Activated CD4-positive, alpha-beta T cell treated with anti-CD3 and anti-CD28 coated beads for 36 hours (primary cell): ENCODE data around the gene SPESP1. TPM values are rescaled to one million over a fixed set of nuclear protein-coding genes. Genes with fewer than 3 reads are reported as not detected.

Experiments used
- ATAC-seq: fragments of 200-7000 bp; cut with Tn5 transposase; one replicate; pipeline ENCODE4 v1.10.0; 2021; ENCODE audit warnings: mild to moderate bottlenecking, moderate library complexity
- CTCF ChIA-PET: fragments of 350-600 bp; sonication (Branson Sonifier 250); formaldehyde crosslinking; loops from one replicate; lab custom pipeline; 2021; ENCODE audit warnings: antibody characterized with exemption; lab: Charles Lee
- POLR2A ChIA-PET: fragments of 350-600 bp; sonication (Branson Sonifier 250); formaldehyde crosslinking; loops from one replicate; lab custom pipeline; 2021; ENCODE audit warnings: antibody characterized with exemption, inconsistent platforms; lab: Charles Lee
- DNase-seq: peaks from one replicate; pipeline ENCODE4 v3.0.0-alpha.2; 2020
- H3K27ac Mint-ChIP-seq: one replicate; pipeline ENCODE4 v1.8.0; 2021; ENCODE audit warnings: mixed read lengths
- H3K27me3 Mint-ChIP-seq: one replicate; pipeline ENCODE4 v1.8.0; 2021; ENCODE audit warnings: mixed read lengths
- H3K36me3 Mint-ChIP-seq: one replicate; pipeline ENCODE4 v1.8.0; 2021; ENCODE audit warnings: low read depth, mixed read lengths
- H3K4me1 Mint-ChIP-seq: one replicate; pipeline ENCODE4 v1.8.0; 2021; ENCODE audit warnings: mixed read lengths
- H3K4me3 Mint-ChIP-seq: one replicate; pipeline ENCODE4 v1.8.0; 2021; ENCODE audit warnings: mild to moderate bottlenecking, moderate library complexity, mixed read lengths
- H3K9me3 Mint-ChIP-seq: one replicate; pipeline ENCODE4 v1.8.0; 2021; ENCODE audit warnings: low read depth, mixed read lengths
- intact Hi-C, 2 experiments: fragments of 100-400 bp; cut with DNase I in 1 of 2; cut with micrococcal nuclease in 1 of 2; formaldehyde crosslinking; loops; one replicate each; pipeline versions ENCODE4 v1.14.2 to v1.15.1; 2022 to 2024; cut with DNase I, micrococcal nuclease
- total RNA-seq, 2 experiments: library from RNA; stranded (reverse); gene quantifications; one replicate each; pipeline ENCODE4 v1.2.3, GENCODE V29; 2021

The SPESP1 gene
- total RNA-seq, 2 experiments from 2014 or later, result 1.0 to 1.3 TPM

- Mint-ChIP-seq H3K4me3 (no peak overlapping the region), H3K27ac (no peak overlapping the region), H3K9me3 (peaks cover 2% of the 10 kb centered on the region), H3K36me3 (no peaks in the 10 kb centered on the region), H3K4me1 (no peaks in the 10 kb centered on the region), H3K27me3 (peaks cover 12% of the 10 kb centered on the region)
- ChIA-PET CTCF (interaction anchor here (0.6 kb wide), 1 partner anchor 354 kb away, joined by 4 read pairs; no protein-coding TSS in a partner anchor), POLR2A (no interaction called here)
- no peak for DNase-seq
- intact Hi-C loops, result no loop called here
- ATAC-seq, result no peak
Measured at GRCh38 chr15:68910341-68910740, 20.0 kb upstream of the SPESP1 start.

- Mint-ChIP-seq H3K4me1 (no peaks in the 10 kb centered on the region), H3K27ac (no peak overlapping the region), H3K4me3 (no peak overlapping the region), H3K9me3 (peaks cover 4% of the 10 kb centered on the region), H3K27me3 (peaks cover 12% of the 10 kb centered on the region), H3K36me3 (no peaks in the 10 kb centered on the region)
- intact Hi-C loops, result no loop called here
- ChIA-PET POLR2A (no interaction called here), CTCF (interaction anchor here (0.6 kb wide), 1 partner anchor 355 kb away, joined by 4 read pairs; no protein-coding TSS in a partner anchor)
- no peak for DNase-seq
- no peak for ATAC-seq
Measured at GRCh38 chr15:68910816-68911215, 19.5 kb upstream of the SPESP1 start.

DNA sequence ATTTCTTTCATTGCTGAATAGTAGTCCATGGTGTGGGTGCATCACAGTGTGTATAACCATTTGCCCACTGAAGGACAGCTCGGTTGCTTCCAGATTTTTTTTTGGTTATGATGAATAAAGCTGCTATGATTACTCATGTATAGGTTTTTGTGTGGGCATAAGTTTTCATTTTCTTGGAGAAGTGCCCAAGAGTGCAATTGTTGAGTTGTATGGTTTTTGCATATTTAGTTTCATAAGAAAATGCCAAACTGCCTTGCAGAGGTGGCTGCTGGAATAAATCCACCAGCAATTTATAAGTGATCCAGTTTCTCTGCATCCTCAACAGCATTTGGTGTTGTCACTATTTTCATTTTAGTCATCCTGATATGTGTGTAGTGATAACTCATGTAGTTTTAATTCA lies 8.4 kb upstream of the SPESP1 start:
- intact Hi-C loops, result no loop called here
- Mint-ChIP-seq H3K27ac (no peak overlapping the region), H3K4me3 (no peak overlapping the region), H3K9me3 (no peaks in the 10 kb centered on the region), H3K27me3 (peaks cover 24% of the 10 kb centered on the region), H3K4me1 (no peaks in the 10 kb centered on the region), H3K36me3 (no peaks in the 10 kb centered on the region)
- ATAC-seq, result no peak
- CTCF ChIA-PET, result no interaction called here
- DNase-seq, result no peak
- POLR2A ChIA-PET, result no interaction called here

DNA sequence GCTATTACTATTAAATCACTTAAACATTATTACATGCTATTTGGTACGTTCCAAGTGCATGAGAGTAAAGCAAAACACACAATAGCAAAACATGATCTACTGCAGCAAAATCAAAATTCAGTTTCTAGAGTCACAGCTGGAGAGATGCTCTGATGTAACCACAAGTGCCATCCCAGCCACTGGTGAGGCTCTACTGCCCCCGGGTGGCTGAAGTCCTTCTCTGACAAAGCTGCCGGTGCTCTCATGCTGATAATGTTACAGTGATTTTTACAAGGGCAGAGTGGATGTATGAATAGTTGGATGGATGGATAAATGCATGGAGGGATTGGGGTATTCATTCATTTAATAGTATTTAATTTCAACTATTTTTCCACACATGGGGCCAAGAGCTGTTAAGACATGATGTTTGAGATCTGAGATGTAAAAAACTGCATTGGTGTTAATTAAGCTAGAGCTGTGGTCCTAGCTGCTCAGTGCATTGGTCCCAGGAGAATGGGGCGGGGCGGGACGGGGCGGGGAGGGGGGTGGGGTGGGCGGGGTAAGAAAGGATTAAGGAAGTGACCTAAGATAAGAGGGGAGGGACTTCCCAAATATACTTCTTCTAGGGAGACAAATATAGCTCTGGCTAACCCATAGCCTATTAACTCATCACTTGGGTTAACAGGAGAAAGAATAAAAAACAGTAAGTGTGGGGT lies 5.3 kb upstream of the SPESP1 start:
- DNase-seq (peak; percentile 84), ATAC-seq (peak; percentile 75)
- H3K4me3 Mint-ChIP-seq, result no peak overlapping the region
- H3K9me3 Mint-ChIP-seq, result no peaks in the 10 kb centered on the region
- H3K27me3 Mint-ChIP-seq, result peaks cover 22% of the 10 kb centered on the region
- no peak overlapping the region for H3K27ac Mint-ChIP-seq
- no peaks in the 10 kb centered on the region for H3K36me3 Mint-ChIP-seq
- CTCF ChIA-PET, result interaction anchor here (0.6 to 3.8 kb wide), 24 partner anchors 10 to 618 kb away, joined by 3 to 22 read pairs (median 4); no protein-coding TSS in a partner anchor
- H3K4me1 Mint-ChIP-seq, result no peaks in the 10 kb centered on the region
- POLR2A ChIA-PET, result interaction anchor here (0.5 kb wide), 1 partner anchor 387 kb away, joined by 4 read pairs; no protein-coding TSS in a partner anchor
- intact Hi-C loops, result loop anchor here (1.0 to 5.0 kb wide), 7 partner anchors 48 to 374 kb away; no protein-coding TSS in a partner anchor

DNA sequence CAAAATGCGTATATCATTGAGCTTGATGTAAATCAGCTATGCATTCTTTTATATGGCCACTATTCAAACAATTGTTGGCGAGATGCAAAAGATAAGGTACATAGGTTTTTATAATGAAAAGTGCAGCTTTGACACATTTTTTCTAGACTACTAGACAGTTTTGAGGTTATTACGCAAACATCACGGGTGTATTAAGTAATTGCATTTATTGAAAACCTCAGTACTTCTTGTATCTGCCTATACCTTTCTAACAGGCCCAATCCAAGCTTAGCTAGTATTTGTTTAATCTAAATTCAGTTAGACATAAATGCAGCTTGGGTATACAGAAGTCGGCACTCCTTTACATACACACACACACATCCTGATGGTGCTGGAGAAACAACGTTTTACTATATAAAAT lies 2.7 kb downstream of the SPESP1 start:
- Mint-ChIP-seq H3K9me3 (no peaks in the 10 kb centered on the region), H3K27ac (no peak overlapping the region), H3K4me3 (no peak overlapping the region), H3K4me1 (no peaks in the 10 kb centered on the region), H3K36me3 (no peaks in the 10 kb centered on the region), H3K27me3 (peaks cover 5% of the 10 kb centered on the region)
- DNase-seq (no peak), ATAC-seq (no peak)
- intact Hi-C loops, result no loop called here
- CTCF ChIA-PET, result interaction anchor here (1.2 kb wide), 1 partner anchor 361 kb away, joined by 3 read pairs; no protein-coding TSS in a partner anchor
- POLR2A ChIA-PET, result interaction anchor here (0.6 kb wide), 1 partner anchor 347 kb away, joined by 3 read pairs; no protein-coding TSS in a partner anchor

DNA sequence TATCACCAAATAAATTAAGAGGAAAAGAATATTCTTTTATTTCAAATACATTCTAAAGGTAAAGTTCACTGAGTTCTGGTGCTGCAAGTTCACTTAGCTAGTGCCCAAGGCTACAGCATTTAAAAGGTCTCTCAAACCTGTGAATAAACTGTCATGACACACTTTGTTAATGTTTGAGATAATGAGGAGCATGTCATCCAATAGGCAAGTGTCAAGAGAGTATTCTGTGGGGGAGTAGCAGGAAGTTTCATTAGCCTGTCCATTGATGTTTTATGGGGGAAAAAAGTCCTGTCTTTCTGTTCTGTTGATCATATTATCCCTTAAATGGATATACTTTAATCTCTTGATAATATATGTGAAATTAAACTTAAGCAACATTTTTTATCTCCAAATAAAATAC lies 4.0 kb downstream of the SPESP1 start:
- intact Hi-C loops, result no loop called here
- ATAC-seq, result no peak
- H3K36me3 Mint-ChIP-seq, result no peaks in the 10 kb centered on the region
- peaks cover 7% of the 10 kb centered on the region for H3K27me3 Mint-ChIP-seq
- ChIA-PET POLR2A (no interaction called here), CTCF (interaction anchor here (2.3 kb wide), 1 partner anchor 9 kb away, joined by 8 read pairs; no protein-coding TSS in a partner anchor)
- H3K4me1 Mint-ChIP-seq, result no peaks in the 10 kb centered on the region
- H3K9me3 Mint-ChIP-seq, result no peaks in the 10 kb centered on the region
- no peak overlapping the region for H3K4me3 Mint-ChIP-seq
- H3K27ac Mint-ChIP-seq, result no peak overlapping the region
- no peak for DNase-seq

DNA sequence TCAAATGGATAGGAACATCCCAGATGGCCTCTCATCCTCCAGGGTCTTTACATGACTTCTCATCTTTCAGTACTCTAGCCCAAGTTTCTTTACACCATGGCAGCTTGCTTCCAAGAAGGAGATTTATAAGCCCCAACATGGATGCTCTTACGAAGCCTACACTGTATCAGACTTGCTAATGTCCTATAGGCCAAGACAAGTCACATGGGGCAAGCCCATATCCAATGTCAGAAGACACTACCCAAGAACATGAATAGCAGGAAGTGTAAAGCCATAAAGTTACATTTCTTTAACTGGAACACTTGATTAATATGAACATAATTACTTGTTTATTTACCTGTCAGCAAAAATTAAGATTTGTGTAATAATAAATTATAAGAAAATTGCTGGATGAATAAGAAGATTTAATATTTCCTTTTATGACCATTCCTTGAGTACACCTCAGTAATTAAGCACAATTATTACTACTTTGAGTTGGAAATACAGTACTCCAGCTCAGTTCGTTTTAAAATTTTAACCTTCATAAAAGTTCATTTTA lies 5.1 kb downstream of the SPESP1 start:
- CTCF ChIA-PET, result interaction anchor here (1.0 to 2.3 kb wide), 2 partner anchors 10 to 172 kb away, joined by 3 to 8 read pairs; no protein-coding TSS in a partner anchor
- Mint-ChIP-seq H3K9me3 (no peaks in the 10 kb centered on the region), H3K4me1 (no peaks in the 10 kb centered on the region), H3K36me3 (no peaks in the 10 kb centered on the region), H3K27me3 (peaks cover 7% of the 10 kb centered on the region), H3K27ac (no peak overlapping the region), H3K4me3 (no peak overlapping the region)
- POLR2A ChIA-PET, result no interaction called here
- intact Hi-C loops, result no loop called here
- no peak for DNase-seq
- ATAC-seq, result no peak

- intact Hi-C loops, result no loop called here
- ATAC-seq, result no peak
- POLR2A ChIA-PET, result no interaction called here
- Mint-ChIP-seq H3K4me3 (no peak overlapping the region), H3K36me3 (no peaks in the 10 kb centered on the region), H3K27me3 (peaks cover 12% of the 10 kb centered on the region), H3K4me1 (no peaks in the 10 kb centered on the region), H3K27ac (no peak overlapping the region), H3K9me3 (no peaks in the 10 kb centered on the region)
- DNase-seq, result no peak
- CTCF ChIA-PET, result interaction anchor here (2.3 kb wide), 1 partner anchor 15 kb away, joined by 10 read pairs; no protein-coding TSS in a partner anchor
Measured at GRCh38 chr15:68939501-68939900, 9.2 kb downstream of the SPESP1 start.

- no peaks in the 10 kb centered on the region for H3K36me3 Mint-ChIP-seq
- H3K9me3 Mint-ChIP-seq, result no peaks in the 10 kb centered on the region
- intact Hi-C loops, result no loop called here
- CTCF ChIA-PET, result no interaction called here
- POLR2A ChIA-PET, result no interaction called here
- no peaks in the 10 kb centered on the region for H3K4me1 Mint-ChIP-seq
- DNase-seq (no peak), ATAC-seq (no peak)
- no peak overlapping the region for H3K27ac Mint-ChIP-seq
- peaks cover 15% of the 10 kb centered on the region for H3K27me3 Mint-ChIP-seq
- no peak overlapping the region for H3K4me3 Mint-ChIP-seq
Measured at GRCh38 chr15:68951813-68952212, 21.5 kb downstream of the SPESP1 start.

DNA sequence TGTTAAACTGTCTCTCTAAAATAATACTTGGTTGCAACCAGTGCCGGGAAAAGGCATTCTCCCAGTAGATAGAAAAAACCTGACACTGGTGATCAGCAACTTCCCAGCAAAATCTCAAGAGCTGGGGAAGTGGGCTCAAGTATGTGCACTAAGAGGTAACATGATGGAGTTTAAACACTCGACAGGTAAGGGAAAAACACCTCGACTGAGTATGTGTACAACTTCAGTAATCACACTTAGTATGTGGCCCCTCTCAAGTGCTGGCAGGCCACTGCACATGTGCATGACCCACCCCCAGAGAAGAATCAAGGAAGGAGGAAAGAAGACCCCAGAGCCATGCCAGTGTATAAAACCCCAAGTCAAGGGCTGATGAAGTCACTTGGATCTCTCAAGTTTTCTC lies 27.4 kb downstream of the SPESP1 start:
- H3K27me3 Mint-ChIP-seq, result peaks cover 32% of the 10 kb centered on the region
- no peak for DNase-seq
- H3K9me3 Mint-ChIP-seq, result no peaks in the 10 kb centered on the region
- no peak for ATAC-seq
- no peaks in the 10 kb centered on the region for H3K4me1 Mint-ChIP-seq
- ChIA-PET POLR2A (no interaction called here), CTCF (no interaction called here)
- no peaks in the 10 kb centered on the region for H3K36me3 Mint-ChIP-seq
- intact Hi-C loops, result no loop called here
- H3K27ac Mint-ChIP-seq, result no peak overlapping the region
- H3K4me3 Mint-ChIP-seq, result no peak overlapping the region

DNA sequence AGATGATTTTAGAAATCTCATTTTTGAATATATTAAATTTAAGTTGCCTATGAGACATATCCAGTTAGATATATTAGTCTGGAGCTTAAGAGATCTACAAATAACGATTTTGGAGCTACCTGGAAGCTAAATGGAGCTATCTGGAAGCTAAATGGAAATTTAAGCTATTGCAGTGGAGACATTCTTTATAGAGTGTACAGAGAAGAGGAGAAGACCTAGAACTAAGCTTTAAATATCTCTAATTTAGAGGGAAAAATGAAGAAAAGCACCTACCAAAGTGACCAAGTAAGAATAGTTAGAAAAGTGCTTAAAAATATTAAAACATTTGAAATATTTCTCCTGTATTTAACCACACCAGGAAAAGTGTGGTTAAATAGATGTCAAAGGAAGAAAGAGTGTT lies 28.3 kb downstream of the SPESP1 start:
- no peak overlapping the region for H3K27ac Mint-ChIP-seq
- intact Hi-C loops, result no loop called here

DNA sequence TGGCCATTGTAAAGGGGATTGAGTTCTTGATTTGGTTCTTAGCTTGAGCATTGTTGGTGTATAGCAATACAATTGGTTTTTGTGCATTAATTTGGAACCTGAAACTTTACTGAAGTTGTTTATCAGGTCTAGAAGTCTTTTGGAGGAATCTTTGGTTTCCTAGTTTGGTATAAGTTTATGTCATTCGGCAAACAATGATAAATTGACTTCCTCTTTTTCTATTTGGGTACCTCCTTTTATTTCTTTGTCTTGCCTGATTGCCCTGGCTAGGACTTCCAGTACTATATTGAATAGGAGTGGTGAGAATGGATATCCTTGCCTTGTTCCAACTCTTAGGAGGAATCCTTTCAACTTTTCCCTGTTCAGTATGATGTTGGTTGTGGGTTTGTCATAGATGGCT lies 32.1 kb downstream of the SPESP1 start:
- intact Hi-C loops, result no loop called here
- peaks cover 28% of the 10 kb centered on the region for H3K27me3 Mint-ChIP-seq

More for the DNA sequence above, 28.3 kb downstream of the SPESP1 start:
- ChIA-PET POLR2A (no interaction called here), CTCF (no interaction called here)
- H3K4me3 Mint-ChIP-seq, result no peak overlapping the region
- no peak for ATAC-seq
- peaks cover 32% of the 10 kb centered on the region for H3K27me3 Mint-ChIP-seq
- H3K36me3 Mint-ChIP-seq, result no peaks in the 10 kb centered on the region
- no peaks in the 10 kb centered on the region for H3K4me1 Mint-ChIP-seq
- H3K9me3 Mint-ChIP-seq, result no peaks in the 10 kb centered on the region
- no peak for DNase-seq

More for the DNA sequence above, 32.1 kb downstream of the SPESP1 start:
- ATAC-seq, result no peak
- Mint-ChIP-seq H3K4me1 (no peaks in the 10 kb centered on the region), H3K27ac (no peak overlapping the region), H3K9me3 (no peaks in the 10 kb centered on the region), H3K4me3 (no peak overlapping the region), H3K36me3 (no peaks in the 10 kb centered on the region)
- CTCF ChIA-PET, result no interaction called here
- POLR2A ChIA-PET, result no interaction called here
- no peak for DNase-seq
